ENCODE data around the gene POU2AF3.
"Not testable (repeated sequence)": the region's sequence is repeated elsewhere in the genome, so short reads cannot be mapped to it uniquely, and the experiment has no call there.

Gene POU2AF3

GRCh38 chr11:111259896-111260295 lies 38.5 kb upstream of the POU2AF3 start:
- no peak for TF ChIP-seq CTCF (IDR thresholded peaks at IDR 0.05; ENCODE audit: low read depth, low read length, missing control alignments)
- Histone ChIP-seq H3K27ac (no peak overlapping the region), H3K36me3 (replicated peaks) (no peaks in the 10 kb centered on the region), H3K4me3 (ENCODE audit: low read depth, low read length) (no peak overlapping the region), H3K27me3 (replicated peaks) (no peaks in the 10 kb centered on the region)
- no peak for DNase-seq
- in situ Hi-C loops (cut with HindIII; ENCODE audit: low pct_ligation_motif_present, low sequenced_read_pairs), result no loop called here

GRCh38 chr11:111260811-111261210 lies 37.5 kb upstream of the POU2AF3 start:
- DNase-seq, result no peak
- Histone ChIP-seq H3K27me3 (replicated peaks) (no peaks in the 10 kb centered on the region), H3K36me3 (replicated peaks) (no peaks in the 10 kb centered on the region), H3K27ac (no peak overlapping the region), H3K4me3 (ENCODE audit: low read depth, low read length) (no peak overlapping the region)
- no peak for TF ChIP-seq CTCF (IDR thresholded peaks at IDR 0.05; ENCODE audit: low read depth, low read length, missing control alignments)
- in situ Hi-C loops (cut with HindIII; ENCODE audit: low pct_ligation_motif_present, low sequenced_read_pairs), result no loop called here

GRCh38 chr11:111264646-111265045 lies 33.7 kb upstream of the POU2AF3 start:
- no peak for DNase-seq
- Histone ChIP-seq H3K27me3 (replicated peaks) (no peaks in the 10 kb centered on the region), H3K36me3 (replicated peaks) (no peaks in the 10 kb centered on the region), H3K27ac (no peak overlapping the region), H3K4me3 (ENCODE audit: low read depth, low read length) (no peak overlapping the region)
- in situ Hi-C loops (cut with HindIII; ENCODE audit: low pct_ligation_motif_present, low sequenced_read_pairs), result no loop called here
- TF ChIP-seq CTCF (IDR thresholded peaks at IDR 0.05; ENCODE audit: low read depth, low read length, missing control alignments), result no peak

GRCh38 chr11:111265421-111265820 lies 32.9 kb upstream of the POU2AF3 start:
- no peak for DNase-seq
- no peaks in the 10 kb centered on the region for H3K36me3 ChIP-seq (replicated peaks)
- no peak for TF ChIP-seq CTCF (IDR thresholded peaks at IDR 0.05; ENCODE audit: low read depth, low read length, missing control alignments)
- no peaks in the 10 kb centered on the region for H3K27me3 ChIP-seq (replicated peaks)
- in situ Hi-C loops (cut with HindIII; ENCODE audit: low pct_ligation_motif_present, low sequenced_read_pairs), result no loop called here
- H3K27ac ChIP-seq, result no peak overlapping the region
- H3K4me3 ChIP-seq (ENCODE audit: low read depth, low read length), result no peak overlapping the region

- in situ Hi-C loops (cut with HindIII; ENCODE audit: low pct_ligation_motif_present, low sequenced_read_pairs); H3K4me3 ChIP-seq (ENCODE audit: low read depth, low read length); DNase-seq; H3K36me3 ChIP-seq (replicated peaks); H3K27me3 ChIP-seq (replicated peaks); H3K27ac ChIP-seq: not testable (repeated sequence)
These were observed 30.0 kb upstream of the POU2AF3 start for GRCh38 chr11:111268303-111268702.

GRCh38 chr11:111269146-111269868 lies 29.0 kb upstream of the POU2AF3 start:
- no peak for TF ChIP-seq CTCF (IDR thresholded peaks at IDR 0.05; ENCODE audit: low read depth, low read length, missing control alignments)
- Histone ChIP-seq H3K4me3 (ENCODE audit: low read depth, low read length) (no peak overlapping the region), H3K27me3 (replicated peaks) (no peaks in the 10 kb centered on the region), H3K27ac (no peak overlapping the region), H3K36me3 (replicated peaks) (no peaks in the 10 kb centered on the region)
- in situ Hi-C loops (cut with HindIII; ENCODE audit: low pct_ligation_motif_present, low sequenced_read_pairs), result no loop called here
- no peak for DNase-seq
